Measurements from ENCODE around the gene LDHD. TPM values are rescaled to one million over a fixed set of nuclear protein-coding genes. Genes with fewer than 3 reads are reported as not detected.

LDHD gene
- total and polyA plus RNA-seq, 2 of the 13 experiments (the other 11 are each of a cell fraction or from before 2014, with no cell fraction given): 9.1 to 9.8 TPM

DNA sequence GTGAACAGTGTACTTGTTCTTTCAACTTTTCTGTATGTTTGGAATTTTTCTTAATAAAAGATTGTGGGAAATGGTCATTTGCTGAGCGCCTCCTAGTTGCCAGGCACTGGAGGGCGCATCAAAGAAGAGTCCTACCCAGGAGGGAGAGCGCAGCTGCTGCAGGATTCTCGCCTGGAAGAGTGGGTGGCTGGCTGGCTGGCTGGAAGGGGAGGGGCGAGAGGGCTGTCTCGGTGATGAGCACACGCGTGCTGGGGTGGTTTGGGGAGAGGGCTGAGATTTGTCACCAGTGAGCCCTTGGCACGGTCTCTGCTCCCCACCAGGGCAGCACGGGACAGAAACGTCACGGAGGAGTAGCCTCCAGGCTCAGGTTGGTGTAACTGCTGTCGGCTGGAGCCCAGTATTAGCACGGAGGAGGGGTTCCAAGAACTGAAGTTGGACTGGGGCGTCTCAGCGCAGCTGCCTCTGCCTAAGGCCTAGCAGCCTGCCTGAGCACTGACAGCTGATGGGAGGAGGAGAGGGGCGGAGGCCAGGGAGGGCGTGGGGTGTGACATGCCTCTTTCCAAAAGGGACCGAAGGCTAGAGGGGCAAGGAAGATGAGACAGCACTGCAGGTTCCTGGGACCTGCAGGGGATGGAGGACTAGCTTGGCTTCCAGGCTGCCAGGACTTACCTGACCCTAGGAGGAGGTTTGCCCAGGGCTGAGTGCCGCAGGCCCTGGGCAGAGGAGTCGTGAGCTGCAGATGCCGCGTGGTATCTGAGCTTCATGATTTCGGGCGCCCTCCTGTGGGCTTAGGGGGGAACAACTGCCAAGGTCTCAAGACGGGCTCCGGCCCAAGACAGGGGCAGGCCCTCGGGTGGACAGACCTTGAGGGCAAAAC, 5.7 kb downstream of the LDHD start (continued):
- TF ChIP-seq ZNF598 (CRISPR knock-in tag; IDR thresholded peaks at IDR 0.05; ENCODE audit: borderline replicate concordance) (no peak; the same call in 1 of the 2 replicates), SP5 (CRISPR knock-in tag; IDR thresholded peaks at IDR 0.05; ENCODE audit: borderline replicate concordance, low read depth) (no peak), CREM (IDR thresholded peaks at IDR 0.05) (no peak), CREM (CRISPR knock-in tag; IDR thresholded peaks at IDR 0.05) (no peak), ZNF678 (CRISPR knock-in tag; IDR thresholded peaks at IDR 0.05) (0 out of 2 replicates have a peak, but pooled peaks have one; percentile 22), ZNF235 (CRISPR knock-in tag; IDR thresholded peaks at IDR 0.05; ENCODE audit: borderline replicate concordance) (no peak), MEIS1 (CRISPR knock-in tag; IDR thresholded peaks at IDR 0.05; ENCODE audit: borderline replicate concordance) (peak; percentile 71; the same call in 1 of the 2 replicates), AHR (CRISPR knock-in tag; IDR thresholded peaks at IDR 0.05) (peak; percentile 68; the same call in 1 of the 2 replicates), DNMT3B (CRISPR knock-in tag; conservative IDR thresholded peaks at IDR 0.05) (no peak; the same call in 1 of the 2 replicates), SPEN (CRISPR knock-in tag; IDR thresholded peaks at IDR 0.05; ENCODE audit: low read depth) (no peak; the same call in none of the 2 replicates), EEA1 (CRISPR knock-in tag; IDR thresholded peaks at IDR 0.05; ENCODE audit: borderline replicate concordance) (no peak; the same call in 1 of the 2 replicates), HDAC1 (CRISPR knock-in tag; IDR thresholded peaks at IDR 0.05) (peak; percentile 87), GATAD2A (CRISPR knock-in tag; IDR thresholded peaks at IDR 0.05) (peak; percentile 60), CCDC6 (CRISPR knock-in tag; IDR thresholded peaks at IDR 0.05) (peak; percentile 48; the same call in 1 of the 2 replicates), ZNF776 (CRISPR knock-in tag; IDR thresholded peaks at IDR 0.05) (no peak)
- TF ChIP-seq, protein P1, sequence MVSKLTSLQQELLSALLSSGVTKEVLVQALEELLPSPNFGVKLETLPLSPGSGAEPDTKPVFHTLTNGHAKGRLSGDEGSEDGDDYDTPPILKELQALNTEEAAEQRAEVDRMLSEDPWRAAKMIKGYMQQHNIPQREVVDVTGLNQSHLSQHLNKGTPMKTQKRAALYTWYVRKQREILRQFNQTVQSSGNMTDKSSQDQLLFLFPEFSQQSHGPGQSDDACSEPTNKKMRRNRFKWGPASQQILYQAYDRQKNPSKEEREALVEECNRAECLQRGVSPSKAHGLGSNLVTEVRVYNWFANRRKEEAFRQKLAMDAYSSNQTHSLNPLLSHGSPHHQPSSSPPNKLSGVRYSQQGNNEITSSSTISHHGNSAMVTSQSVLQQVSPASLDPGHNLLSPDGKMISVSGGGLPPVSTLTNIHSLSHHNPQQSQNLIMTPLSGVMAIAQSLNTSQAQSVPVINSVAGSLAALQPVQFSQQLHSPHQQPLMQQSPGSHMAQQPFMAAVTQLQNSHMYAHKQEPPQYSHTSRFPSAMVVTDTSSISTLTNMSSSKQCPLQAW (CRISPR knock-in tag; IDR thresholded peaks at IDR 0.05): peak; percentile 70; the same call in 1 of the 2 replicates
- TF ChIP-seq, protein P2, sequence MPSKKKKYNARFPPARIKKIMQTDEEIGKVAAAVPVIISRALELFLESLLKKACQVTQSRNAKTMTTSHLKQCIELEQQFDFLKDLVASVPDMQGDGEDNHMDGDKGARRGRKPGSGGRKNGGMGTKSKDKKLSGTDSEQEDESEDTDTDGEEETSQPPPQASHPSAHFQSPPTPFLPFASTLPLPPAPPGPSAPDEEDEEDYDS (CRISPR knock-in tag; IDR thresholded peaks at IDR 0.05): peak; percentile 38; the same call in 1 of the 2 replicates
- TF ChIP-seq, protein P3, sequence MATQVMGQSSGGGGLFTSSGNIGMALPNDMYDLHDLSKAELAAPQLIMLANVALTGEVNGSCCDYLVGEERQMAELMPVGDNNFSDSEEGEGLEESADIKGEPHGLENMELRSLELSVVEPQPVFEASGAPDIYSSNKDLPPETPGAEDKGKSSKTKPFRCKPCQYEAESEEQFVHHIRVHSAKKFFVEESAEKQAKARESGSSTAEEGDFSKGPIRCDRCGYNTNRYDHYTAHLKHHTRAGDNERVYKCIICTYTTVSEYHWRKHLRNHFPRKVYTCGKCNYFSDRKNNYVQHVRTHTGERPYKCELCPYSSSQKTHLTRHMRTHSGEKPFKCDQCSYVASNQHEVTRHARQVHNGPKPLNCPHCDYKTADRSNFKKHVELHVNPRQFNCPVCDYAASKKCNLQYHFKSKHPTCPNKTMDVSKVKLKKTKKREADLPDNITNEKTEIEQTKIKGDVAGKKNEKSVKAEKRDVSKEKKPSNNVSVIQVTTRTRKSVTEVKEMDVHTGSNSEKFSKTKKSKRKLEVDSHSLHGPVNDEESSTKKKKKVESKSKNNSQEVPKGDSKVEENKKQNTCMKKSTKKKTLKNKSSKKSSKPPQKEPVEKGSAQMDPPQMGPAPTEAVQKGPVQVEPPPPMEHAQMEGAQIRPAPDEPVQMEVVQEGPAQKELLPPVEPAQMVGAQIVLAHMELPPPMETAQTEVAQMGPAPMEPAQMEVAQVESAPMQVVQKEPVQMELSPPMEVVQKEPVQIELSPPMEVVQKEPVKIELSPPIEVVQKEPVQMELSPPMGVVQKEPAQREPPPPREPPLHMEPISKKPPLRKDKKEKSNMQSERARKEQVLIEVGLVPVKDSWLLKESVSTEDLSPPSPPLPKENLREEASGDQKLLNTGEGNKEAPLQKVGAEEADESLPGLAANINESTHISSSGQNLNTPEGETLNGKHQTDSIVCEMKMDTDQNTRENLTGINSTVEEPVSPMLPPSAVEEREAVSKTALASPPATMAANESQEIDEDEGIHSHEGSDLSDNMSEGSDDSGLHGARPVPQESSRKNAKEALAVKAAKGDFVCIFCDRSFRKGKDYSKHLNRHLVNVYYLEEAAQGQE (IDR thresholded peaks at IDR 0.05; ENCODE audit: borderline replicate concordance in 1 of 2, low read depth in 1 of 2, low read length in 2 of 2): no peak
- TF ChIP-seq, protein P4, sequence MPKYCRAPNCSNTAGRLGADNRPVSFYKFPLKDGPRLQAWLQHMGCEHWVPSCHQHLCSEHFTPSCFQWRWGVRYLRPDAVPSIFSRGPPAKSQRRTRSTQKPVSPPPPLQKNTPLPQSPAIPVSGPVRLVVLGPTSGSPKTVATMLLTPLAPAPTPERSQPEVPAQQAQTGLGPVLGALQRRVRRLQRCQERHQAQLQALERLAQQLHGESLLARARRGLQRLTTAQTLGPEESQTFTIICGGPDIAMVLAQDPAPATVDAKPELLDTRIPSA (CRISPR knock-in tag; IDR thresholded peaks at IDR 0.05; ENCODE audit: borderline replicate concordance): no peak
- TF ChIP-seq, protein P5, sequence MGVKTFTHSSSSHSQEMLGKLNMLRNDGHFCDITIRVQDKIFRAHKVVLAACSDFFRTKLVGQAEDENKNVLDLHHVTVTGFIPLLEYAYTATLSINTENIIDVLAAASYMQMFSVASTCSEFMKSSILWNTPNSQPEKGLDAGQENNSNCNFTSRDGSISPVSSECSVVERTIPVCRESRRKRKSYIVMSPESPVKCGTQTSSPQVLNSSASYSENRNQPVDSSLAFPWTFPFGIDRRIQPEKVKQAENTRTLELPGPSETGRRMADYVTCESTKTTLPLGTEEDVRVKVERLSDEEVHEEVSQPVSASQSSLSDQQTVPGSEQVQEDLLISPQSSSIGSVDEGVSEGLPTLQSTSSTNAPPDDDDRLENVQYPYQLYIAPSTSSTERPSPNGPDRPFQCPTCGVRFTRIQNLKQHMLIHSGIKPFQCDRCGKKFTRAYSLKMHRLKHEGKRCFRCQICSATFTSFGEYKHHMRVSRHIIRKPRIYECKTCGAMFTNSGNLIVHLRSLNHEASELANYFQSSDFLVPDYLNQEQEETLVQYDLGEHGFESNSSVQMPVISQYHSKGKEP (CRISPR knock-in tag; IDR thresholded peaks at IDR 0.05): no peak
